Body of pancreas (tissue), 4 donors: ENCODE measurements around the gene SH3PXD2B.

Experiments
- CTCF ChIP-seq, 7 experiments: fragments of 450-650 bp in 4 of 7; fragments of 200-600 bp in 3 of 7; sonication (generic) in 3 of 7; IDR thresholded peaks; one replicate each; pipeline ENCODE4 v1.5.1; 2016 to 2019; ENCODE audit warnings: antibody characterized with exemption in 7 of 7
- POLR2A ChIP-seq, 3 donors: fragments of 450-650 bp; IDR thresholded peaks; one replicate each; pipeline ENCODE4 v1.6.1; 2016; ENCODE audit warnings: antibody characterized with exemption in 3 of 3, mild to moderate bottlenecking in 2 of 3

GRCh38 chr5:172477466-172477865 lies 23.1 kb upstream of the SH3PXD2B start:
- TF ChIP-seq CTCF (IDR thresholded peaks at IDR 0.05) (no peak), POLR2A (IDR thresholded peaks at IDR 0.05) (no peak)
